Measurements from ENCODE around the gene AKT3.
A peak's percentile ranks its signal among the peaks of the same experiment; 100 is the strongest.
"Not testable (repeated sequence)": the region's sequence is repeated elsewhere in the genome, so short reads cannot be mapped to it uniquely, and the experiment has no call there.

The AKT3 gene

DNA sequence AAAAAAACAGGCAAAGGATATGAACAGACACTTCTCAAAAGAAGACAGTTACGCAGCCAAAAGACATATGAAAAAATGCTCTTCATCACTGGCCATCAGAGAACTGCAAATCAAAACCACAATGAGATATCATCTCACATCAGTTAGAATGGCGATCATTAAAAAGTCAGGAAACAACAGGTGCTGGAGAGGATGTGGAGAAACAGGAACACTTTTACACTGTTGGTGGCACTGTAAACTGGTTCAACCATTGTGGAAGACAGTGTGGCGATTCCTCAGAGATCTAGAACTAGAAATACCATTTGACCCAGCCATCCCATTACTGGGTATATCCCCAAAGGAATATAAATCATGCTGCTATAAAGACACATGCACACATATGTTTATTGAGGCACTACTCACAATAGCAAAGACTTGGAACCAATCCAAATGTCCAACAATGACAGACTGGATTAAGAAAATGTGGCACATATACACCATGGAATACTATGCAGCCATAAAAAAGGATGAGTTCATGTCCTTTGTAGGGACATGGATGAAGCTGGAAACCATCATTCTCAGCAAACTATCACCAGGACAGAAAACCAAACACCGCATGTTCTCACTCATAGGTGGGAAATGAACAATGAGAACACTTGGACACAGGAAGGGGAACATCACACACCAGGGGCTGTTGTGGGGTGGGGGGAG lies 77.5 kb downstream of the AKT3 start:
- not testable (repeated sequence) for DNase-seq

DNA sequence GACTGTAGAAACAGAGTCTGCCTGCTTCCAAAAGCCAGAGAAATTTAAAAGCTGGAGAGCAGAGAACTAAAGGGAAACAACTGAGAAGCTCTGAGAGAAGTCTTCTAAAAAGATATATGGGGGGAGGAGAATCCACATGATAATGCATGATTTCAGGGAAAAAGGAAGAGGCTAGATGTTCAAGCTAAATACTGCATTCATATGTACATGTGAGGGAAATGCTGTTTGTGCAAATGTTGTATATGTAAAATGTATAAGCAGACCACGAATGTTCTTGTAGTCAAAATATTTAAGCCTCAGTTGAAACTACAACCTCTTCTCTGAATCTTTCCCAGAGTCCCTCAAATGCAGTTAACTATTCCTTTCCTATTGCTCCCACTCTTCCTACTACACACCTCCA lies 79.2 kb downstream of the AKT3 start:
- no peak for DNase-seq

DNA sequence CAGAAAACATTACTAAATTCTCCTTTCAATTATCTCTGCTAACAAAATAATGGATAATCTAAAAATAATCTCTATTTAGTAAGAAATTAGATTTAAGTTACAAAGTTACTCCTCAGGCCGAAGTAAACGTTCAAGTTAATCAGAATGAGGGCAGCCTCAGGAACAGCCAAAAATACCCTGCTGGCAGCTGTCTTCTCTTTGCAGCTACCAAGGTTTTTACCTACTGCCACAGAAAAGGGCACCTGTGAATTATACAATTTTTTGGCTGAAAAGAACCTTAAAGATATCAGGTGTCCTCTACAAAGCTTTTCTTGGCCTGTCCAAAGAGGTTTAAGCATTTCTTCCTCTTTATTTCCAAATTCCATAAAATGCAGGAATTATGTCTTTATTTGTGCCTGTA lies 84.4 kb downstream of the AKT3 start:
- no peak for DNase-seq

DNA sequence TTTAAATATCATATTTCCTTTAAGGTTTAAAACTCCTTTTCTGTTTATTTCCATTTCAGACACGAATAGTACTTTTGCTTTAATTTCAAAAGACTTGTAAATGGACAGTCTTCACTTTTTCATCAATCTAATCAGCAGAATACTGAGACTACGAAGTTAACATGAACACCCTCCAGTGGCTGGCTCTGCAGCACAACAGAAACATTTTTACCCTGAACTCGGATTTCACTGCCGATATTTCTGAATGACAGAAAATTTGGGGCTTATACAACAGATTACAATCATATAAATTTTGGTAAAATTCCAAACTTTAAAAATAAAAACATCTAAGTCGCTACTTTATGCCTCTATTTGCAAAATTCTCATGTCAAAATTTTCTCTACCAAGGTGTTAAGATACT lies 86.2 kb downstream of the AKT3 start:
- no peak for DNase-seq

DNA sequence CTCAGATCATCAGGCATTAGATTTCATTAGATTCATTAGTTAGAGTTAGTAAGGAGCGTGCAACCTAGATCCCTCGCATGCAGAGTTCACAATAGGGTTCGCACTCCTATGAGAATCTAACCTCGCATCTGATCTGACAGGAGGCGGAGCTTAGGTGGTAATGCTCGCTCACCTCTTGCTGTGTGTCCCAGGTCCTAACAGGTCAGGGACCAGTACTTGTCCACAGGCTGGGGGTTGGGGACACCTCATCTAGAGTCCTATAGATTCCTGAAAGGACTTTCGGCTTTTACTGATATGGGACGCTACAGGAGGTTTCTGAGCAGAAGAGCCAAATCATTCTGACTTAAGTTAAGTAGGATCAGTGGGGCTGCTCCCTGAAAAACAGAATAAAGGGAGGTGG lies 91.4 kb downstream of the AKT3 start:
- no peak for DNase-seq

DNA sequence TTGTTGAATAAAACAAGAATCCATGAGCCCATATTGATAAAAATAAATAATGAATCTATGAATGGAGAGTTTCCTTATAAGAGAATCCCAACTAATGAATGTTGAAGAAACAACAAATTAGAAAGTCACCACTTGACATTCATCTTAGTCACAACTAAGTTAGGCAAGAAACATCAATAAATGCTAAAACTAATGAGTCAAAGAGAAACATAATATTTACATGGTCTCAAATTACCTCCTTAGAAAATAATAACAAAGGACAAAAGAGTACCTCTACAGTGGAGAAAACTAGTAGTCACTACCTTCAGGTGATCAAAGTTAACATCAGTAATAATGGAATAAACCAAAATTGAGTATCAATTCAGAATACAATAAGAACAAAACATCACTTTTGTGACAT lies 93.5 kb downstream of the AKT3 start:
- peak; percentile 29 for DNase-seq

DNA sequence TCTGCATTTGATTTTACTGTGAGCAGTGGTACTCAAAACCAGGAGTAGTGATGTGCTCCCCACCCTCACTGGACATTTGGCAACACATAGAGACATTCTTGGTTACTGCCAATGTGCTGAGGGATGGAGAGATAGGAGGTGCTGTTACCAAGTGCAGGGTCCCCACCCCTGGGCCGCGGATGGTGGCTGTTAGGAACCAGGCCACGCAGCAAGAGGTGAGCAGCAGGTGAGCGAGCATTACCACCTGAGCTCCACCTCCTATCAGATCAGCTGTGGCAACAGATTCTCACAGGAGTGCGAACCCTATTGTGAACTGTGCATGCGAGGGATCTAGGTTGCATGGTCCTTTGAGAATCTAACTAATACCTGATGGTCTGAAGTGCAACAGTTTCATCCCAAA lies 95.7 kb downstream of the AKT3 start:
- no peak for DNase-seq

DNA sequence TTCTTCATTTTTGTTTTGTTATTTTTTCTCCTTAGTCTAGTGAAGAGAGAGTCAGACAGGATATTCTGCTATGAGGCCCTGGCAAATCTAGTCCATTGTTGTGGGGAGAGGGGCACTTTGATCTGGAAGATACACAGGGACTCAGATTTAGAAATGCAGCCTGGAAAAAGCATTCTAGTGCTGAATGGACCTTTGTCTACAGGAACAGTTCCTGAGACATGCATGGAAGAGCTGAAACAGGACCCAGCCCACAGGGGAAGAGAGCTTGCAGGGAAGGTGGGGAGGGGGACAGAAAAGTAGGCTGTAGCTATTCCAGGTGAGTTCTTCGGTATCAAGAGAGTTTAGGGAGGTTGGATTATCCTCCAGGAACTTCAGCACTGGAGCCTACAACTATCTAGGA lies 98.5 kb downstream of the AKT3 start:
- DNase-seq: no peak

DNA sequence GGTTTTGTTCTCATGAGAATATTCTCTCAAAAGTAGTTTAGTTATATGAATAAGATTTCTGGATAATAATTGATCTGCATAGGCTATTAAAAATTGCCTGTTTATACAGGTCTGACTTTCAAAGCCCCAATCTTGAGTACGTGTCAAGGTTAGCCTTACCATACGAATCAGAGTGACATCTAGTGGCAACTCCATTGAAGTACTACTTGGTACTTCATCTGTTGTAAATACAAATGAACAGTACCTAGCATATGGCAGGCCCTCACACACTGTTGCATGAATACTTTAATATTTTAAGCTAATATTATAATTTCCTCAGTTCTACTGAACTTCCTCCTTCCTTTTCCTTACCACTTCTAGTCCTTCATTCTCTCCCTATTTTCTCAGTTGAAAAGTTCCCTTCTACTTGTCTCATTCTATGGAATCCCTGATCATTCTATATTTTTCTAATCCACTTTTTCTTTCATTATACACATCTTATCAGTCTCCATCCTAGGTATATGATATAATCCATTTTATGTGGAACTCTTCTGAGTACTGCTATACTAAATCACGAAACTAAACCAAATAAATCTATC lies 101.2 kb downstream of the AKT3 start:
- peak; percentile 86 for DNase-seq

DNA sequence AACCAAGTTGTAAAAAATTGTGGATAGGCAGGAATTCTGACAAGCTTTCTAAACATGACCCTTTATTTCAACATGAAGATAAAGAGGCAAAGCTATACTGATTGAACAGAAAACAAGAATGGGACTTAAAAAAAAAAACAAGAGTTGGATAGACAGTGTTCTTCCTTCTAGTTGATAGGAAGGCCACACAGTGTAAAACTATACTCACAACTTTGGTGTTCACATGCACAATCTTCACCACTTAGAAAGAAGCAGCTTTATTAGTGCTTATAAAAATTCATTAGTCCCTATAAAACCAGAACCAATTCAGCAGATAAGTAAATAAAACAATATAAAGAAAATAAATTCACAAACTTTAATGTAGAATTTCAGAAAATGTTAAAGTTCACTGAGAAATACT lies 101.8 kb downstream of the AKT3 start:
- no peak for DNase-seq

DNA sequence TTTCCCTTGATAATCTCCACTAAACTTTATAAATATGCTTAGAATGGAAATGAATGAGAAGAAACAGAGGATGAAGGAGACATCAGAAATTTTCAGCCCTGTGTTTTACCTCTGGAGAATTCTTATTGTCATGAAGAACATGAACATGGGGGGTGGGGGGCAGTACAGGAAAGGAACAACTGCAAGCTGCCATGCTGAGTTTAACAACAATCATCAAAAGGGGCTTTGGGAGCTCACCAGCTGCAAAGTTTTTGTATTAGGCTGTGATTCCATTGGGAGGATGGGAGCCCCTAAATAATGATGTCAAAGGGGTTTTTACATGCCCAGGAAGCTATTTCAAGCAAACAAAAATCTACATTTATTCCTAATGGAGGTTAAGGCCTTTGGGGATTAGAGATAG lies 103.3 kb downstream of the AKT3 start:
- no peak for DNase-seq

DNA sequence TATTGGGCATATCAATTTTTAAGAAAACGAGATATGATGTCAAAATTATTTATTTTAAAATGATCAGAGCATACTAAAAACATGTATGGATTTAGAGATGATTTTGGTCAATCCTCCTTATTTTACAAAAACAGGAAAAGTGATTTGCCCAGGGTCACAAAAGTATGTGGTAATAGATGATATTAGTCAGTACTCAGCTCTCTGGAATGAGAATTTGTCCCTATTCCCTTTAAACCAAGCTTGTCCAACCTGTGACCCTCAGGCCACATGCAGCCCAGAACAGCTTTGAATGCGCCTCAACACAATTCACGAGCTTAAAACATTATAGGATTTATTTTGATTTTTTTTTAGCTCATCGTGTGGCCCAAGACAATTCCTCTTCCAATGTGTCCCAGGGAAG lies 104.7 kb downstream of the AKT3 start:
- DNase-seq: no peak

DNA sequence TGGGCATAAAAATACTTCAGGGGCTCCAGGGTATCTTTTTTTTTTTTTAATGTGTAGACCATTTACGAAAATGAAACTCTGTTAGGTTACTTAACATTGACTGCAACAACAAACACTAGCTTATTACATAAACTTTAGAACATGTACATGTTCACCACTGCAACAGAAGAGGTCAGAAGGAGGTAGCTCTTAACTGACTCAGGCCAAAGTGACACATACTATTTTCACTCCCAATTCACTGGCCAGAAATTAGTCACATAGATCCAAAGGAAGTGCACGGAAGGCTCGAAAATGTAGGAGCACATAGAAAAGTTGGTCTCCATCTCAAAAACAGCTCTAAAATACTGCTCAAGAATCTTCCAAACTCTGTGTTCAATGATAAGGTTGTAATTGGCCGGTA lies 107.2 kb downstream of the AKT3 start:
- DNase-seq: no peak

DNA sequence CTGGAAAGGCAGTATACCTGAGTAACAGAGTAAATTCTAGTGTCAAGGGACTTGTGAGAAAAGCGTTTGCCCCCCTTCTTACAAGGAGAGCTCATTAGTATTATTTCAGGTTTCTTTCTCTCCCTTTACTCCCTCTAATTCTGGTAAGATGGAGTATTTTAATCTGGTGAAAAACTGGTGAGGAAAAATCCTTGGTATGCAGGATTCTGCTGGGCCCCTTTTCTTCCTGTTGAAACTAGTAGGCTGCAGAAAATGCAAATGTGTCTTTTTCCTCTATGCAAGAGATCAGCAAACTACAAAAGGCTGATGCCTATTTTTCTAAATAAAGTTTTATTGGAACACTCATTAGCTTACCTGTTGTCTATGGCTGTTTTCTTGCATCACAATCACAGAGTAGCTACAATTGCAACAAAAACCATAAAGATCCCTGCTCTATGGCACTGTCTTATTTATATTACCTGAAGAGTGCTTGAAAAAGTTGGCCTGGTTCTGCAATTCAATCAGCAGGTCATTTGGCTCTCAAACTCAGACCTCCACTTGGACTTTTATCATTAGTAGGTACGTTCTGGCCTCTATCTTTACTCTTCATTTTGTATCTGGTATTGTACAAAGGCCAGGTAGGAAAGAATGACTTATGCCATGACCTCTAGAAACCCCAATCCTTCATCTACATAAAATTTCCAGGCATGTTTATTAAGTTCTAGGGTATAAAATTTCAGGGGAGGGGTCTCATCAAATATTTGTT lies 109.6 kb downstream of the AKT3 start:
- no peak for DNase-seq

DNA sequence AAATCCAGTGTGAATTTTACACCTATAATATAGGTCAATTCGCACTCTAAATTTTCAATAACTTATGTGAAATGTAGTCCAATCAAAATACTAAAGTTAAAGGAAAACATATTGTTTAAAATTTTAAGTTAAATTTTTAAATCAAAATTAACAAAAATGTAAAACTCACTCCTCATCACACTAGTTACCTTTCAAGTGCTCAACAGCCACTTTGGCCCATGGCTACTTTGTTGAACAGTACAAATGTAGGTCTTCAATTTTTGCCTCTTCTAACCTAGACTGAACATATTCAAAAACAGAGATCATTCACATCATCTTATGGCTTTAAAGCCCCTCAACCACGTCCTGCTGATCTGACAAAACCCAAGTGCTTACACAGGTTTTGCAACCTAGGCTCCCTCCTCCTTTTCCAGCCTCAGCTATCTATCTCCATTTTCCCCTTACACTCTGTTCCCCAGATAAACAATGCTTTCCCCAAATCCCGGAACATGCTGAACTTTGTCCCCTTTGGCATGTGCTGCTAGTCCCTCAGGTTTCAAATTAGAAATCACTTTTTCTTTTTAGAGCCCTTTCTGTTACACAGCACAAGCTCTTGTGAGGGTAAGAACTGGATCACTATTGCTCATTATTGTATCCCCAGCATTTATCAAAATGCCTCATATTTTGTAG lies 110.6 kb downstream of the AKT3 start:
- DNase-seq: no peak

DNA sequence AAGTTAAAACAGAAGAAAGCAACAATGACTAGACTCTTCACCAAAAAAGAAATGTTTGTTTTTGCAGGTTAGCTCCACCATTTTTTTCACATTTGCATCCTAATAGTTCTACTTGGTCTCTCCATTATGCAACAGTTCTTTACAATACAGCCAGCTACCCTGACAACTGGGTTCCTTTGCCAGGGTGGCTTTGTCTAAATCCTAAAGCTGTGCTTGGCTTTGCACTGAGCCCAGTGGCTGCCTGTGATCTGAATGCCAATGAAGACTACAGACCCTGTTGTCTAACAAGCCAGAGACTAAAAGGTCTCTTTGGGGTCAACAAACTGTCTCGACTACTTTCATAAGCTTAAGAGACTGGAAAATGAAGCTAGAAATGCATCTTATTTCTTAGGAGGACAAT lies 112.0 kb downstream of the AKT3 start:
- no peak for DNase-seq

DNA sequence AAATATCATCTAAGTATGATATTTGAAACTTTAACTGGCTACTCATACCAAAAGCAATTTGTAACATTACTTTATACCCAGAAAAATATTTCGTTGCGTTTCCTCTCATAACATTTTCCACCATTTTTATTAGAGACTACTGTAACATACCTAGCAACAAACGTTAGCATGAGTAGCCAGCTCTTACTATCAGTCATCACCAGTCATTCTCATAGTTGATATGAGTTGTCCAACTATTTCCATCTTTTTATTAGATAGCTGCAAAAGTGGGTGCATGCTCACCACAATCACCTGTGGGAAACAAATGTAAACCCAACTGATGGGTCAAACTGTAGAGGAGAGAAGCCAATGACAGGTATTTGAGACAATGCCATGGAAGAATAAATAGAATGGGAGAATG lies 114.6 kb downstream of the AKT3 start:
- no peak for DNase-seq

DNA sequence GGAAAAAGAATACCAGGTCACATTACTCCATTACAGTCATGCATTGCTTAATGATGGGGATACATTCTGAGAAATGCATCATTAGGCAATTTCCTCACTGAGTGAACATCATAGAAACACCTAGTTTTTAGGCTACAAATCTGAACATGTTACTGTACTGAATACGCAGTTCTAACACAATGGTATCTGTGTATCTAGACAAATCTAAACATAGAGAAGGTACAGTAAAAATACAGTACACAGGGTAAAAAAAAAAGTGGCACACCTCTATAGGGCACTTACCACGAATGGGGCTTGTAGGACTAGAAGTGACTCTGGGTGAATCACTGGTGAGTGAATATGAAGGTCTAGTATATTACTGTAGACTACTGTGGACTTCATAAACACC lies 115.7 kb downstream of the AKT3 start:
- DNase-seq: no peak

DNA sequence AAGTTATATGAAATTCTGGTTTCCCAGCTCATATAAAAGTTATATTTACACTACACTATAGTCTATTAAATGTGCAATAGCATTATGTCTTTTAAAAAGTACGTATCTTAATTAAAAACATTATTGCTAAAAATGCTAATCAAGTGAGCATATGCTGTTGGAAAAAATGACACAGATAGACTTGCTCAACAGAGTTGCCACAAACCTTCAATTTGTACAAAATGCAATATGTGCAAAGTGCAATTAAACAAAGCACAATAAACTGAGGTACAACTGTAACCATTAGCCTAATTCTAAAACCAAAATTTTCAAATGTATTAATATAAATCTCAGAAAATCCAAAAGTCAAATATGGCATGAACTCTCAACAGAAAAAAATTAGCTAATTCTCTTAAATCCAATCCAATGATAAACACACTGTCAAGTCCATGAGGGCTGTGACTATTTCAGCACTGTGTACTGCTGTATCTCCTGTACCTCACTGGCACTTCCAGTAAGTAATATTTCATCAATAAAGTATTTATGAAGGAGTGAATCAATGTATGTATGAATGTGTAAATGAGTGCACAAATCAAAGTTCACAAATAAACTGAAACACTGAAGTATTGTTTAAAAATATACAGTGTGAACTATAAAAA lies 116.3 kb downstream of the AKT3 start:
- DNase-seq: no peak

DNA sequence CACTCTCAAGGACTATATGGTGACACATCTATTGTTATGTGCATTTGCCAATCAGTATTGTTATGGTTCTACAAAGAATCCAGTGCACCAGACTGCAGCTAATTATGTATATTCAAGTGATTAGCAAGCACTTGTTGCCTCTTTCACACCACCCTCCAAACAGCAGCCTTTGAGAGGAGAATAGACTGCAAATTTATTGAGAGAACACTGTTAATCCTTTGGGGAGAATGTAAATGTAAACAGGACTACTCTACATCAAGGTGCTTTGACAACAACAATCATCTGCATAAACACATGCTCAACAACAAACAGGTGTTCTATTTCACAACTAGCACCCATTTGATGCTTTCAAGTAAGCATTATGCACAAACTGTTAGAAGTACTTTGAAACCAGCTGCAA lies 117.4 kb downstream of the AKT3 start:
- peak; percentile 71 for DNase-seq

DNA sequence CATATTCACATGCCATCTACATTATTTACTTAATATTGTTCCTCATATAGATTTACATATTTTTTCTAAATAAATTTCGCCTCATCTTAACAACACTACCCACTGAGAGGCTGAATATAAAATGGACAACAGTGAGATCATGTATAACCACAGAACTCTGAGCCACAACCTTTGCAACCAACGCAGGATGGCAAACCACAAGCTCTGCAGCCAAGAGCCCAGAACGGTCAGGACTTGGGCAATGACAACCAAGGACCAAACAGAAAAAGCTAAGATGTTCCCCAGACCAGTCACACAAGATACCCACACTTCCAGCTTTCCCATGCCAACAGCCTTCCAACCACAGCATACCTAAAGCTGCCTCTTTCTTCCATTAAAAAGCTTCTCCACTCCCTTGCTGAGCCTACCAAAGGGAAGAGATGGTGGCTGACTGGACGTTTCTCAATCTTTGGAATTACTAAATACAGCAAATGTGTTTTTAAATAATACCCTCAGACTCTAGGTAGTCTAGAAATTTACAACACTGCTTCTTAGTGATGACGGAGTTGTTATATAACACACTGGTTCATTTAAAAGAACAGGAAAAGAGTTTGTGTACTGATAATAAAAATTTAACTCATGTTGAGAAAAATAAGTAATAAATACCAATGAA lies 117.9 kb downstream of the AKT3 start:
- DNase-seq: no peak

DNA sequence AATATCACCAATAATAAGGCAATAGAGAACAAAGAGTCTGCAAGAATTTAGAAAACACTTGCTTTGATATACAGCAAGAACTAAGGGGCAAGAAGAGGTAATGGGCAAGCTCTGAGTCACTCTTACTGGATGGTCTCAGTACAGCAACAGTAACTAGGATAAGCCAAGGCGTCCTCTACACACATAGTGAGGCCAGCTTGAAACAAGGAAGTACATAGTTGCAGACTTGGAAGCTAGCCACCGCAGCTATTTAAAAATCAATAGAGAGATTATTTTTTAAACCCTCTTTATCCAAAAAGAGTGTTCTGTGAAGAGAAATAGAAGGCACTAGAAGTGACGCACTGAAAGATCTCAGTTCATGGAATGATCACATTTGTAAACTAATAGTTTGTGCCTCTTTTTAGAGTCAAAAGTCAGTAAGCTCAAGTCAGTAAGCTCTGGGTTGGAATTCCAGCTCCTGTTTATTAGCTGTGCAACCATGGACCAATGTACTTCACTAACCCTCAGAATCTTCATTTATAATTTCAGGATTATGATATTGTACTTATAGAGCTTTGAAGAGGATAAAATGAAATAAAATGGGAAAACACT lies 118.6 kb downstream of the AKT3 start:
- no peak for DNase-seq
